Fibroblast of villous mesenchyme (primary cell): ENCODE data around the gene STAMBP. TPM values are rescaled to one million over a fixed set of nuclear protein-coding genes. Genes with fewer than 3 reads are reported as not detected.

Source experiments
- DNase-seq: peaks from one replicate; pipeline ENCODE4 v3.0.0-alpha.2; 2010; ENCODE audit warnings: low read depth
- H3K4me3 ChIP-seq: 2 replicates; pipeline ENCODE4 v1.5.1; 2011; ENCODE audit warnings: low read depth, mild to moderate bottlenecking, low read length
- CTCF ChIP-seq: IDR thresholded peaks from 2 replicates; pipeline ENCODE4 v1.5.1; 2012; ENCODE audit warnings: low read depth, mild to moderate bottlenecking, low read length; ENCODE audit not compliant: insufficient read depth
- total RNA-seq: library from RNA; depleted of rRNA; stranded (reverse); fragments of >200 nt; gene quantifications from 2 replicates; pipeline ENCODE4 v1.2.3, GENCODE V29; 2012

The STAMBP gene
- total RNA-seq, 1 donor: 28.5 TPM

GRCh38 chr2:73915437-73915993 is 86.8 kb downstream of the STAMBP start:
- DNase-seq: no peak
- no peak overlapping the region for H3K4me3 ChIP-seq
- no peak for TF ChIP-seq CTCF

DNA sequence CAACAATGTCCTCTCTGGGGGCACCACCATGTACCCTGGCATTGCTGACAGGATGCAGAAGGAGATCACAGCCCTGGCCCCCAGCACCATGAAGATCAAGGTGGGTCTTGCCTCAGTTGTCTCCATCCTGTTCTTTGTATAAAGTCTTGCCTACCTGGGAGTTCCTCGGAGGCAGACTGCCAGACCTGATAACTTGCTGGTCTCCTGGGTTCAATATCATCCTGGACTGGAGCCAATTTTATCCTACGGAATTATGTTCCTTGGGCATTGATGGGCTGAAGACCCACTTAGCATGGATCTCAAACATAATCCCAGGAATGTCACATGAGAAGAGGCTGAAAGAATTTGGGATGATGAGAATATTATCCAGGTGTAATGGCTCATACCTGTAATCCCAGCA is 87.9 kb downstream of the STAMBP start:
- no peak for TF ChIP-seq CTCF

GRCh38 chr2:73917296-73917695 is 88.5 kb downstream of the STAMBP start:
- no peak for TF ChIP-seq CTCF
- no peak for DNase-seq
- H3K4me3 ChIP-seq: no peak overlapping the region

More for the DNA sequence above, 87.9 kb downstream of the STAMBP start:
- H3K4me3 ChIP-seq: no peak overlapping the region
- DNase-seq: no peak

GRCh38 chr2:73917696-73918207 is 89.0 kb downstream of the STAMBP start:
- no peak for DNase-seq
- H3K4me3 ChIP-seq: no peak overlapping the region
- TF ChIP-seq CTCF: no peak

DNA sequence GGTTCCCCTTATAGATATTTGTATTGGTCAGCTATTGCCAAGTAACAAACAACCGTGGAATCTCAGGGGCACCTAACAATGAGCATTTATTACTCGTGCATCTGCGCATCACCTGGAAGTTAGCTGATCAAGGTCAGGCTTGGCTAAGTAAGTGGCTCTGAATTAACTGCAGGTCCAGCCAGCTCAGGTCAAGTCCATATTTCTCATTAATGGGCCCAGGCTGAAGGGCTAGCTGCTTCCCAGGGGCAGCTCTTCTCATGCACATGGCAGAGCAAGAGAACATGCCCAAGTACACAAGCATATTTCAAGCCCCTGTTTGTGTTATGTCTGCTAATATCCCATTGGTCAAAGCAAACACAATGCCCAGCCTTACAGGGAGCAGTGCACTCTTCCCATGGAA is 90.1 kb downstream of the STAMBP start:
- no peak overlapping the region for H3K4me3 ChIP-seq
- no peak for DNase-seq
- TF ChIP-seq CTCF: no peak

DNA sequence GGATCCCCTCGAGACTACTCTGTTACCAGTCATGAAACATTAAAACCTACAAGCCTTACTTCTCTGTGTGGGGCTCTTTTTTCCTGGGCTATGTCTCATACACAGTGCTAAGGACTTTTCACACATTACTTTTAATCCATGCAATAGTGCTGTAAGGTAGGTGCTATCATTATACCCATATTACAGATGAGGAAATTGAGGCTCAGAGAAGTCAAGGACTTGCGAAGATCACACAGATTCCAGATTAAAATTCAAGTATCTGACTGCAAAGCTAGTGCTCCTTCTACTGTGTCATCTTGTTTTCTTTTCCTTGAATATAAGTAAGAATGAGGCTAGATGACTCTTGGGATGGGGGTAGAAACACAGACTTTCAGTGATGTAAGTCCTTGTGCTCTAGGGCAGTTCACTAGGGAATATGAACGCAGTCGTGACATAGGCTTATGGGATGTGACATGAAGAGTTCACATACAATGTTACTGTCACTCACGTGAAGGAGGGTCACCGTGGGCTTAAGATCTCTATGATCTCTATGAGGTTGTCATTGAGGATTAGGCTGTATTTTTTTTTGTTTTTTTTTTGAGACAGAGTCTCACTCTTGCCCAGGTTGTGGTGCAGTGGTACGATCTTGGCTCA is 91.0 kb downstream of the STAMBP start:
- DNase-seq: no peak
- no peak for TF ChIP-seq CTCF
- H3K4me3 ChIP-seq: no peak overlapping the region
